ENCODE results near the gene MAPK10. TPM values are rescaled to one million over a fixed set of nuclear protein-coding genes. Genes with fewer than 3 reads are reported as not detected.

MAPK10 gene
- total RNA-seq, 1 experiment from 2014 or later = 6.8 TPM

- intact Hi-C loops (cut with micrococcal nuclease; ENCODE audit: unreplicated experiment) = no loop called here
- POLR2A ChIA-PET (ENCODE audit: low non-redundant PET) = no interaction called here
- peak; percentile 17 for DNase-seq (ENCODE audit: low spot score)
- Histone ChIP-seq H3K4me1 (ENCODE audit: insufficient read depth, low read length, poor library complexity, severe bottlenecking) (no peaks in the 10 kb centered on the region), H3K4me3 (ENCODE audit: low read depth, low read length, poor library complexity, severe bottlenecking) (no peak overlapping the region), H3K36me3 (ENCODE audit: insufficient read depth, low read length, poor library complexity, severe bottlenecking) (no peaks in the 10 kb centered on the region), H3K27ac (ENCODE audit: low read depth, low read length, poor library complexity, severe bottlenecking) (no peak overlapping the region), H3K9me3 (ENCODE audit: low read depth, low read length, poor library complexity, severe bottlenecking) (no peaks in the 10 kb centered on the region), H3K27me3 (replicated peaks; ENCODE audit: insufficient read depth, low read depth, low read length, poor library complexity) (no peaks in the 10 kb centered on the region)
- TF ChIP-seq EZH2 (IDR thresholded peaks at IDR 0.05; ENCODE audit: borderline replicate concordance, low read depth, low read length, poor library complexity, severe bottlenecking) (no peak), CTCF (conservative IDR thresholded peaks at IDR 0.05; ENCODE audit: low read depth, low read length) (no peak)
- CTCF ChIA-PET = no interaction called here
- BruUV-seq (replicated peaks) = no TSS peak
Observed at GRCh38 chr4:86302251-86302650, 57.6 kb downstream of the MAPK10 start.

GRCh38 chr4:86300516-86300915 is 59.3 kb downstream of the MAPK10 start:
- no peaks in the 10 kb centered on the region for H3K9me3 ChIP-seq (ENCODE audit: low read depth, low read length, poor library complexity, severe bottlenecking)
- no peak for DNase-seq (ENCODE audit: low spot score)
- H3K4me3 ChIP-seq (ENCODE audit: low read depth, low read length, poor library complexity, severe bottlenecking) = no peak overlapping the region
- no peaks in the 10 kb centered on the region for H3K27me3 ChIP-seq (replicated peaks; ENCODE audit: insufficient read depth, low read depth, low read length, poor library complexity)
- no peaks in the 10 kb centered on the region for H3K4me1 ChIP-seq (ENCODE audit: insufficient read depth, low read length, poor library complexity, severe bottlenecking)
- BruUV-seq (replicated peaks) = no TSS peak
- H3K27ac ChIP-seq (ENCODE audit: low read depth, low read length, poor library complexity, severe bottlenecking) = no peak overlapping the region
- ChIA-PET POLR2A (ENCODE audit: low non-redundant PET) (no interaction called here), CTCF (no interaction called here)
- intact Hi-C loops (cut with micrococcal nuclease; ENCODE audit: unreplicated experiment) = no loop called here
- no peaks in the 10 kb centered on the region for H3K36me3 ChIP-seq (ENCODE audit: insufficient read depth, low read length, poor library complexity, severe bottlenecking)
- TF ChIP-seq EZH2 (IDR thresholded peaks at IDR 0.05; ENCODE audit: borderline replicate concordance, low read depth, low read length, poor library complexity, severe bottlenecking) = no peak
- no peak for TF ChIP-seq CTCF (conservative IDR thresholded peaks at IDR 0.05; ENCODE audit: low read depth, low read length)

GRCh38 chr4:86296865-86297264 is 63.0 kb downstream of the MAPK10 start:
- DNase-seq (ENCODE audit: low spot score) = no peak
- BruUV-seq (replicated peaks) = no TSS peak
- intact Hi-C loops (cut with micrococcal nuclease; ENCODE audit: unreplicated experiment) = no loop called here
- H3K4me1 ChIP-seq (ENCODE audit: insufficient read depth, low read length, poor library complexity, severe bottlenecking) = no peaks in the 10 kb centered on the region
- H3K9me3 ChIP-seq (ENCODE audit: low read depth, low read length, poor library complexity, severe bottlenecking) = no peaks in the 10 kb centered on the region
- no peak for TF ChIP-seq EZH2 (IDR thresholded peaks at IDR 0.05; ENCODE audit: borderline replicate concordance, low read depth, low read length, poor library complexity, severe bottlenecking)
- no peak for TF ChIP-seq CTCF (conservative IDR thresholded peaks at IDR 0.05; ENCODE audit: low read depth, low read length)
- no peak overlapping the region for H3K27ac ChIP-seq (ENCODE audit: low read depth, low read length, poor library complexity, severe bottlenecking)
- no peak overlapping the region for H3K4me3 ChIP-seq (ENCODE audit: low read depth, low read length, poor library complexity, severe bottlenecking)
- no peaks in the 10 kb centered on the region for H3K36me3 ChIP-seq (ENCODE audit: insufficient read depth, low read length, poor library complexity, severe bottlenecking)
- ChIA-PET POLR2A (ENCODE audit: low non-redundant PET) (no interaction called here), CTCF (no interaction called here)
- no peaks in the 10 kb centered on the region for H3K27me3 ChIP-seq (replicated peaks; ENCODE audit: insufficient read depth, low read depth, low read length, poor library complexity)
